GM12874 (cell line): Measurements from ENCODE around the gene ARHGAP32.

Experiments
- CTCF ChIP-seq: IDR thresholded peaks from 2 replicates; pipeline ENCODE4 v1.5.1; 2011; ENCODE audit warnings: low read depth, mild to moderate bottlenecking, control low read depth, low read length, moderate library complexity; ENCODE audit not compliant: insufficient read depth

ARHGAP32 gene

GRCh38 chr11:129045150-129045549 lies 147.0 kb downstream of the ARHGAP32 start:
- TF ChIP-seq CTCF: no peak

GRCh38 chr11:129042503-129042902 lies 149.6 kb downstream of the ARHGAP32 start:
- TF ChIP-seq CTCF: no peak

GRCh38 chr11:129041611-129042018 lies 150.5 kb downstream of the ARHGAP32 start:
- no peak for TF ChIP-seq CTCF

GRCh38 chr11:129040934-129041333 lies 151.2 kb downstream of the ARHGAP32 start:
- TF ChIP-seq CTCF: no peak

- no peak for TF ChIP-seq CTCF
Observed at GRCh38 chr11:129035244-129035643, 156.9 kb downstream of the ARHGAP32 start.

GRCh38 chr11:129034001-129034400 lies 158.1 kb downstream of the ARHGAP32 start:
- no peak for TF ChIP-seq CTCF

GRCh38 chr11:129023968-129024676 lies 168.0 kb downstream of the ARHGAP32 start:
- TF ChIP-seq CTCF: no peak
